CD4-positive, alpha-beta T cell treated with Interleukin-6 for 4 hours (primary cell): Measurements from ENCODE around the gene DUOXA2.

Experiments
- DNase-seq: peaks from one replicate; pipeline ENCODE4 v3.0.0-alpha.2; 2020; ENCODE audit warnings: mixed read lengths

Gene DUOXA2

DNA sequence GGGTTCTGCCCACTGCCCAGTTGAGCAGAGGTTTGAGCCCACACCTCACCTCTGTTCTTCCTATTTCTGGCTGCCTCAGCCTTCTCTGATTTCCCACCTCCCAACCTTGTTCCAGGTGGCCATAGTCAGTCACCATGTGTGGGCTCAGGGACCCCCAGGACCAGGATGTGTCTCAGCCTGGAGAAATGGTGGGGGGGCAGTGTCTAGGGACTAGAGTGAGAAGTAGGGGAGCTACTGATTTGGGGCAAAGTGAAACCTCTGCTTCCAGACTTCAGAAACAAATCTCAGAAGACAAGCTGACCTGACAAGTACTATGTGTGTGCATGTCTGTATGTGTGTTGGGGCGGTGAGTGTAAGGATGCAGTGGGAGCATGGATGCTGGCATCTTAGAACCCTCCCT lies 50.8 kb downstream of the DUOXA2 start:
- no peak for DNase-seq

DNA sequence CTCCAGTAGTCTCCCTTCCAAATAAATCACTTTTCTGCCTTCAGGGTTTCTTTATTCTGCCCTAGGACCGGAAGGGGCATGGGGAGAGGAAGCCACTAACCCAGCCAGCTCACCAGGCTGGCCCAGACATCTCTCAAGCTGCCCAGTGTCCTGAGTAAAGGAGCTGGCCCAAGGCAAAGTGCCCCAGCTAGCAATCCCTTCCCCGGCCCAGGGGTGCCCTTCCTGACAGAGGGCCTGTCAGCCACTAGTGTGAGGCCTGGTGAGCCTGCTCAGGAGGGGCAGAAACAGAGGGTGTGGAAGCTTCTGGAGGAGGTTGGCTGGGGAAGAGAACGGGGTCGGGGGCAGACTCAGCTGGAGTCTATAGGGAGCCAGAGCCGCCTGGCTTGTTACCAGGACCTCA lies 51.4 kb downstream of the DUOXA2 start:
- DNase-seq: no peak

DNA sequence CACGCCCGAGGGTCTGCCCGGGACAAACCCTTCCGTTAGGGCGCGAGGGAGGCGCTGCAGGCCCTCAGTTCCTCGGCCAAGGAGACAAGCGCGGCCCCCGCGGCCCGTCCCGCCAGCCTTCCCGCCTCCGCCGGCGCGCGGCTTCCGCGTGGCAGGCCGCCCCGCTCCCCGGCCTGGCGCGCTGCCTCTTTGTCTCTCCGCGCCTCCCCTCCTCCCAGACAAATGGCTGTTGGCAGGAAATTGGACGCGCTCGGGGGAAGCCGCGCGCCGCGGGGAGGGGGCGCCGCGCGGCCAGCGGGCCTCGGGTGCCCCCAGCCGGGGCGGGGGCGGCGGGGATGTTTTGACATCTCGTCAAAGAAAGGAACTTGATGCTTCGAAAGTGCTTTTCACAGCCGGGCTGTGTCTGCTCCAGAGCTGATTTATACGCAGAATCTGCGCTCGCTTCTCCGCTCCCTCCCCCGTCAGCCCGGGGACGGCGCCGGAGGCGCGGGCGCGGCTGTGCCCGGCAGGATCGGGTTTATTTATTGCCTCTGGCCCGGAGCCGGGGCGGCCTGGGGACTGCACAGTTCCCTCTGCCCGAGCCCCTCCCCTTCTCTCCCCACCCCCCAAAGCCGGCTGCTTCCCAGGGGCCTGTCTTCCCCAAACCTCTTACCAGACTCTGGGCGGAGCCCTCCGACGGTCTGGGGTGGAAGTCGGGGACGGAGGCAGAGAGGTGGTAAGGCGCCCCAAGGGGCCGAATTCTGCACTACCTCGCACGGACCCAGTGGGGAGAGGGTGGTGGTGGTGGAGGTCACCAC lies 52.9 kb downstream of the DUOXA2 start:
- peak; percentile 89 for DNase-seq

DNA sequence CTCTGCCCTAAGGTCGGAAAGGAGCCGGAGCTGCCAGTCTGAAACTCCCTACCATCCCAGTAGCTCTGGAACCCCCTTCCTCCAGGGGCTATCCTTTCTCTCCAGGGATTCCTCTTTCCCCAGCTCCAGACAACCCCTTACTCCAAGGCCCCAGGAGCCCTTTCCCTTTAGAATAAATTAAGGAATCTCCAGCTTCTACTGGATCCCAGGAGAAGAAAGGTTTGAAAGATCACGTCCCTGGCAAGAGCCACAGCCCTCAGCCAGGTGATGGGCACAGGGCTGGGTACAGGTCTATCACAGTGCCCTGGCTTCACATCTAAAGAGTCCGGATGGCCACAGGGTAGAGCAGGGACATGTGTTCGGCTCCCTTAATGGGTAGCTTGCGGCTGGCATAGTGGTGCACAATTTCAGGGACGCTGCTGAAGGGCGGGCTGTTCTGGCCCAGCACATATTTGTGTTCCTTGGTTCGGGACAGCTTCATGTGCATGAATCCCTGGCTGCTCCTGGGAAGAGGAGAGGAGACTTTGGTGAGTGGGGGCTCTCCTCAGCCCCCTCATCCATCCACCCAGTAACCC lies 53.6 kb downstream of the DUOXA2 start:
- DNase-seq: no peak
